GM21619 (cell line): ENCODE results near the gene MTMR10.

Experiments used
- ATAC-seq: cut with Tn5 transposase; IDR thresholded peaks from one replicate; pipeline ENCODE4 v1.9.1; 2021; ENCODE audit not compliant: unreplicated experiment

The MTMR10 gene

DNA sequence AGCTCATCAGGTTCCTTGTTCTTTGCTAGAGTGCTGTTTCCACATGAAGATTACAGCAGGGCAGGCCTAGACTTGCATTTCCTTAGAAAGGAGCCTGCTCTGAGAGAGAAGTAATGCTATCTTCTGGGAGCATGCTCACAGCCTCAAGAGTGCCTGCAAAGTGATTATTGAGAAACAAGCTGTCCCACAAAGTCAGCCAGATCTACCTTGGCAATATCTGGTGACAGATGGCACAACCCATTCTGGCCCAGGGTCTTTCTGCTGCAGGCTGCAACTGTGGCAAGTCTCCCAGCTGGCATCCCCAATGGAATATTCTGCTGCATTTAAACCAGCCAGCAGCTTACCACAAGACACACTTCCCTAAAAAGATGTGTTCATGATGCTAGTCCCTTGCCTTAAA lies 29.3 kb downstream of the MTMR10 start:
- ATAC-seq, result no peak

DNA sequence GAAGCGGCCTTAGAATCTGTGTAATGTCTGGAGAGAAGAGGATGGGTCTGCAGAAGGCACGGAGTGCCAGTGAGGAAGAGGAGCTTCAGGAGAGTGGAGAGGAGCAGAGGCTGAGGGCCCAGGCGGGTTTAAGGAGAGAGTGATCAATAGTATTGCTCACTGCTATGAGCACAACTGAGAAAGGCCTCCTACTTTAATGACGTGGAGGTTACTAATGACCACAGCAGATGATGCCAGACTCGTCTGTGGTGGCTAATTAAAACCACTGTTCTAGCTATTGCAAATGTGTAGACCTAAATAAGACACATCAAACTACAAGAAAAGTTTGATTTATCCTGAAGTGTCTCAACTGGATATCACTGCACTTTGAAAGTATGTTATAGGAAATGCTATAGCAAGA lies 33.2 kb downstream of the MTMR10 start:
- ATAC-seq, result no peak

DNA sequence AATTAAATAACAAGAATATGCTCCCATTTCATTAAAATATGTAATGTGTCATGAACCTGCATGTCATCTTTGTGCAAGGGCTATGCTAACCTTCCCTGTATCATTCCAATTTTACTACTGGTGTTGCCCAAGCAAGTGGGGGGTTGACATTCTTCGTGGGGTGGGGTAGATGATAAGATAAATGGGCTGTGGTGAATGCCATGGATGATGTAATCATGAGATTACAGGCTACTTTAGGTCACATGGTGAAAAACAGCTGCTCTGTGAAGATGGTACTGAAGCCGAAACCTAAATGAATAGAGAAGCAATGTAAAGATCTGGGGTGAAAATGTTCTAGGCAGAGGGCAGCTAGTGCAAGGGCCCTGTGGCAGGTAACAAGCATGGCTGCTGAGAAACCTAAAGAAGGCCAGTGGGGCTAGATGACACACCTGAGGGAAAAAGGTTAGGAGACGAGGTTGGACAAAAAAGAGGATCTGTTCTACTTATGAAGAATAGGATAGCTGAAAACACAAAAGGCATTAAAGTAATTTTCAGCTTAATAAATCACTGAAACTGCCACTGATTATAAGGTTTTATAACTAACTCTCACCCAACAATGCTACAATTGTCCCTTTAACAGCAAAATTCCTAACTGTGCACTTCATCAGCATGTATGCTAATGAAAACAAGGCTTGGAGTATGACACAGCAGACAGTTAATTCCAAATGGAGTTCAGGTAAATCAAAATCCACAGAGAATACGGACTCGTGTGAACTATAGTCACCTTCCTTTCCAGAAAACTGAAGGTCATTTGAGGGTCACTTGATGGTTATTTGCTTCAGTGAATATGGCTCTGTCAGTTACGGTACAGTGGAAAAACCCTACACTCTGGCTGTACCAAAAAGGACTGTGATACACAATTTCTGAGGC lies 35.0 kb downstream of the MTMR10 start:
- ATAC-seq, result no peak

DNA sequence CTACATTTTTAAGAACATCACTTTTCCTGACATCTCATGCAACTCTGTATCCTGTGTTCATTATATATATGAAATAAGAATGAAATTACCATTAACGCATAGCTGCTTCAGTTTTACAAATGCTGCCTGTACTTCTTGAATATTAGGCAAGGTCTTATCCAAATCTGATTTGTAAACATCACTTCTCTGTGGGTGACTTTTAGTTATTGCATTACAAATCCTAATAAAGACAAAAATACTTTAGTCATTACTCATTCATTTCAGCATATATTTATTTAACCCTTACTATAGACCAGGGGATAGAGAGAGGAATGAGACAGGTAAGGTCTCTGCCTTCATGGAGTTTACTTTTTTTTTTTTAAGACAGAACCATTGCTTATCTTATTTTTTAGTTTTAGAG lies 36.8 kb downstream of the MTMR10 start:
- no peak for ATAC-seq

DNA sequence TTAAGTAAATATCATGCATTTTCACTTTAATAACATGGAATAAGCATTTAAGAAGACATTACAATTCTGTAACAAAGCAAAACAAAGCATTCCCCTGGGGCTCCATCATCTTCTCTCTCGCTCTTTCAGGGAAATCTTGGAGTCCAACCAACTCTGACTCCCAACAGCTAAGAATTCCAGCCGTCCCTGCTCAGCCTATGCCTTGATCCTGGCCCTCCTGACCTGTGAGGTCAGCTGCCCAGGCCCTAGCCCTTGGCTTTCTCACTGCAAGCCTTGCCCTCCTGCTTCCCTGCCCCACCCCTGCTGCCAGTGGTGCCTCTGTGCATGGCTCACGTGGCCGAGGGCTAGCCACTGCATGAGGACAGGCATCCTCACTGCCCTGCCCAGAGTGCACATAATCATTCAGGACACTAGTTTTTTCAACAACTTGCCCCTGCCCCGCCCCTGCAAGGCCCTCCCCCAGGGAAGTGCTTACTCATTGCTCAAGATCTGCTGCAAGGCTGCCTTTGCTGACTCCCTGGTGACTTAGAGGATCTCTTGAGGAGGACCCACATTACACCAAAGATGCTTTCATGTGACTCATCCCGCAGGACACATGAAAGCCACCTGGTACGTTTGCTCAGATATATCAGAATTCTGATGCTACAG lies 37.6 kb downstream of the MTMR10 start:
- ATAC-seq, result no peak

DNA sequence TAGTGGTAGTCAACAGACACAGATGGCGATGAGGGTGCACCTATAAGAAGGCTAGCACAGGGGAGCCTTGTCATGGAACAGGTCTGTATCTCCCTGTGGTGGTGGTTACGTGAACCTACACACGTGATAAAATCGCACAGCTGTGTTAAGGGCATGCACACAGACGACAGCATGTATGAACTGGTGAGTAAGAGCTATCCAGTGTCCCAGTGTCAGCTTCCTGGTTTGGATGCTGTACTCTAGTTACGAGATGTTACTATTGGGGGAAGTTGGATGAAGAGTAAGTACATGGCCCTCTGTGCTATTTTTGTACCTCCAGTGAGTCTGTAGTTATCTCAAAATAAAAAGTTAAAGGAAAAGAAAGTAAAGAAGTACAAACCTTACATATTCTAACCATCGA lies 38.2 kb downstream of the MTMR10 start:
- no peak for ATAC-seq

DNA sequence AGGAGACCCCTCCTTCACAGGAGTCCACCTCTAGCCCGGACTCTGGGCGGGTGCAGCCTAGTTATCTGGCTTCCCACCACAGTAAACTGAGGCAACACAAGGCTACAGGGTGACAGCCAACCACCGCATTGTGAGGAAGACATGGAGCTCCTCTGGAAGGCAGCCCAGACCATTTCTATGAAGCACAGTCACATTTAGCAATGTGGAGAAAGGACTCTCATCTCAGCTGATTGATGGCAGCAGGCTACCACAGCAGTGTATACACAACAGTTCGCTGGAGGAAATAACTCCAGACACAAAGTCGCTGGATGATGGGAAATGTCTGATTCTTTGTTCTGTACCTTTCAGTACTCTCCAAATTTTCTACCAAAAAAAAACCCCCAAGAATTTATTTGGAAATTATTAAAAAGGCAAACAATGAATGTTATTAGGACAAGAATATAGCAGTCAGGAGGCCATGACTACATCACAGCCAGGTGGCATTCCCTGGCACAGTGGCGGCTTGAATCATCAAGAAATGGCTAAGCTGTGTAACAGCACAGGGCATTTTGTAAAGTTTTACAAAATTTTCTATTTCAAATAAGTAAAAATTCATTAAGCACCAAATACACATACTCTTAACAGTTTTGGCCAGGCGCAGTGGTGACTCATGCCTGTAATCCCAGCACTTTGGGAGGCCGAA lies 47.6 kb downstream of the MTMR10 start:
- no peak for ATAC-seq

DNA sequence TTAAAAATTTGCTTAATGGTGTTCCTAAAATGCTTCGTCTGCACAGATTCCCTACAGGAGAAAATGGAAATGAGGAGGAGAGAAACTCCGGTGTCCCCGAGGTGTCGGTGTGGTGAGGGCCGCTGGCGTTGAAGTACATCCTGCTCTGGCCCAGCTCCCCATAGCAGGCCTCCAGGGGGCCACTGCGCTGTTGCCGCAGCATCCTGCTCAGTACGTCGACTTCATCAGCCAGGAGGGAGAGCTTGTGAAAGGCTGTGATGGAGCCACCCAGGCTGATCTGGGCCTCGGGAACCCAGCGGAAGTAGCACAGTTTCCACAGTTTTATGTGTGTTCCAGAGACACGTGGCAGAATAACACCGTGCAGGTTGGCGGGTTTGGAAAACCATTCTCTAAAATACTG lies 49.9 kb downstream of the MTMR10 start:
- ATAC-seq, result no peak

DNA sequence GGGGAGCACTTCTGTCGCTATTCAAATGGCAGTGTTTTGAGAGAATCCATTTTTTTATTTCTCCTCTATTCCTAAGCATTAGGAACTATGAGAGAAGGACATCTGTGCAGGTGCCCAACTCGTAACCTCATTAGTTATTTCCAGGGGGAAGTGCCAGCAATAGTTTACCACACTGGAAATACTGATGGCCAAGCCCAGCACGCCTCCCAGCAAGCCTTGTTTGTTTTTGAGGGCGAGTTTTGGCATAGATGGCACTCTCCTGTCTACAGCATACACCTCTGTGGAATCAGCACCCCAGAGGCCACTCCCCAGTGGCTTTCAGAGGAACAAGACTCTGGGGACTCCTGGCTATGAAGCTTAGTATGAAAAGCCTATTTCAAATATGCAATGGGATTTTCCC lies 51.1 kb downstream of the MTMR10 start:
- ATAC-seq, result no peak

DNA sequence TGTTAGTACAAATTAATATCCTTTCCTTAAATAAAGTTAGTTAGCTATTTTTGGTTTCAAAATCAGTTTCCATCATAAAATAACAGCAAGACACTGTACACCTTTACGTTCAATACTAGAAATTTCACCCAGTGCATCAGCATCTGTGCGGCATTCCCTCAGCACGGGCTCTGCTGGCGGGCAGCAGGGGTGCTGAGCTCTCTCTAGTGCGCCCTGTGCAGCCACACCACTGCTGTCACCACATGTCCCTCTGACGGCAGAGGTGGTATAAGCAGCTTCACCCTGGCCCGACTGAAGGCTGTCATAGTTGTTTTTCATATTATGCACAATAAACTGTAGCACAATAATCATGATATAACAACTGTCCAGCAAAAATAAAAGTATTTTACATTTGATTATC lies 52.3 kb downstream of the MTMR10 start:
- ATAC-seq, result no peak

DNA sequence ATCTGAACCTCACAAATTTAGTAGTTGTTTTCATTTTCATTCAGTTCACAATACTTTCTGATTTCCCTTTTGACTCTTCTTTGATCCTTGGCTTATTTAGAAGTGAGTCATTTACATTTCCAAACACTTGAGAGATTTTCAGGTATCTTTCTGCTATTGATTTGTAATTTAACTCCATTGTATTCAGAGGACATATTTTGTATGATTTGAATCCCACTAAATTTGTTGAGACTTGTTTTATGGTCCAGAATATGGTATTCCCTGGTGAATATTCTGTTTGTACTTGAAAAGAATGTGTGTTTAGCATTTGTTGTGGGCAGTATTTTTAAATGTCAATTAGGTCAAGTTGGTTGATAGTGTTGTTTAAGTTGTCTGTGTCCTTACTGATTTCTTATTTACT lies 58.1 kb downstream of the MTMR10 start:
- ATAC-seq, result no peak

DNA sequence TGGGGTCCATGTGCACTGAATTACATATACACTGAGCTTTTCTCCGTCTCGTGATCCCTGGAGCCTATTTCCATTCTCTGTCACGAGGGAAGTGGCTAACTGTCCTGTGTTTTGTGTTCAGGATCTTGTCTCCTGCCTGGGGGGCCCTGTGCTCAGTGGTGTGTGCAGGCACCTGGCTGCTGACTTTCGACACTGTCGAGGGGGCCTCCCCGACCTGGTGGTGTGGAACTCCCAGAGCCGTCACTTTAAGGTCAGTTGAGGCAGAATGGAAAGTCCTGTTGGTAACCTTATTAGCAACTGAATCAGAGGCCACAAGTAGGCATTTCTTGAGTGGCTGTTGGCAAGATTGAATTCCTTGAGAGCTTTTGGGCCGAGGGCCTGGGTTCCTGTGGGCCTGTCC lies 61.0 kb downstream of the MTMR10 start:
- no peak for ATAC-seq

DNA sequence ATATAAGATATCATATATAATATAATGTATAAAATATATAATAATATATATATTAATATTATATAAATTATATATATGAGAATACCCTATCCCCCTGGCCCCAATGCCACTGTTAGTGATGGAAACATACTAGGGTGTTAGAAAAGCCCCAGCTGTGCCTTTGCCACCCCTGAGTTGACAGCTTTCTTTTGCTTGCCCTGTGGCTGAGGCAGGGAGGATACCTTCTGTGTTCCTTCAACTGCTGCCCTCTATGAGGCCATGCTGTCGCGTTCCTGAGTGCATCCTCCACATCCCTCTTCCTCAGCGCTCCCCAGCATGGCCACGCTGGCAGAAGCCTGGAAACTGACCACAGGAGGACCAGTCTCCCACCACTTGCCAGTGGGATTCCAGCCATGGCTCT lies 61.4 kb downstream of the MTMR10 start:
- ATAC-seq, result no peak

DNA sequence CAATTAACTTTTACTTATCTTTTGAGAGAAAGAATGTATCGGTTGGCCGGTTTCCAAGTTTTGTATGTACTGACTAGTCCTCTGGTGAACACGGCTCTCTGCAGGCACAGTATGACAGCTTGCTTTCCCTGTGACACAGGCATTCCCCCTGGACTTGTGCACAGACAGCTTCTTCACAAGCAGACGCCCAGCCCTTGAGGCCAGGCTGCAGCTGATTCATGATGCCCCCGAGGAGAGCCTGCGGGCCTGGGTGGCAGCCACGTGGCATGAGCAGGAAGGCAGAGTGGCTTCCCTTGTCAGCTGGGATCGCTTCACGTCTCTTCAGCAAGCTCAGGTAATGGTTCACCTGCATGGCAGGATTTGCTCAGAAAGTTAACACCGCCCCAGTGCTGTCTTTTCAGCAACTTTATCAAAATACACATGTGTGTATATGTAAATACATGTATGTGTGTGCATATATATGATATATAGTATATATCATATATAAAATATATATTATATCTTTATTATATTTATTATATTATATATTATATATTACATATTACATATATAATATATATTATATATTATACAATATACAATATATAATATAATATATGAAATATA lies 62.3 kb downstream of the MTMR10 start:
- ATAC-seq, result no peak

DNA sequence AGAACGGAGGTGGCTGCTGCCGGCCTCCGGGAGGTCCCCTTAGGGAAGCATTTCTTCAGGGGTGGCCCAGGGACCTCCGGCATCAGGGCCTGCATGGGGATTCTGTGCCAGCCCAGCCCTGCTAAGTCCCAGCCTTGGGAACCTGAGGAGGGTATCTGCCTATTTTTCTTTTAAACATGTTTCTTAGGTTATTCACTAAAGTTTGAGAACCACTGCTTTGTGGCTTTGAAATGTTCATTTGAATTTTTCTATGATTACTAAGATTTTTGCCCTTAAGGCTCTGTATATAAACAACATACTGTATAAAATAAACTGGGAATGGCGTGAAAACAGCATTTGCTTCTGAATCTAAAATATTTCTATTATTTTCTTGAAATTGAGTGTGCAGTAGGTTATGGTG lies 63.4 kb downstream of the MTMR10 start:
- no peak for ATAC-seq

DNA sequence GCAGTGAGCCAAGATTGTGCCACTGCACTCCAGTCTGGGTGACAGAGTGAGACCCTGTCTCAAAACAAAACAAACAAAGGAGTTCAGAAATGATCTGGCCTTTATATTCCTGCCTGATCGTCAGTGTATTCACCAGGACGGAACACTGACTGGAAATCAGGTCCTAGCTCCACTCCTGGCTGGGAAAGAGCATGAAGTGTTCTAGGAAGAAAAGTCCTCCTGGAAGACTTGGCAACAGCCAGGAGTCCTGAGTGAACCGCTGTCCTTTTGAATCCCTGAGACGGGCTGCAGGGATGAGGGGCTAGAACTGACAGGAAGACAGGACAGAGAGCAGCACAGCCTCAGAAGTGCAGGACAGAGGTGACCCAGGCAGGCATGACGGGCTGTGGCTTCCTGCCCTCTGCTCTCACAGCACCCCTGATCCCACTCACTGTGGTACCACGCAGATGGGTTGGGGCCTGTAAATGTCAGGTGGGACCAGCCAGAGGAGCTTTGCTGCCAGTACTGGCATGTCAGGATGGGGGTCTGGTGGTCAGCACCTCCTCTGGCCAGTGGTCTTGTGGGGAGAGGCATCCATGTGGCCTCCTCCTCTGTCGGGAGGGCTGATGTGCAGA lies 64.2 kb downstream of the MTMR10 start:
- no peak for ATAC-seq

DNA sequence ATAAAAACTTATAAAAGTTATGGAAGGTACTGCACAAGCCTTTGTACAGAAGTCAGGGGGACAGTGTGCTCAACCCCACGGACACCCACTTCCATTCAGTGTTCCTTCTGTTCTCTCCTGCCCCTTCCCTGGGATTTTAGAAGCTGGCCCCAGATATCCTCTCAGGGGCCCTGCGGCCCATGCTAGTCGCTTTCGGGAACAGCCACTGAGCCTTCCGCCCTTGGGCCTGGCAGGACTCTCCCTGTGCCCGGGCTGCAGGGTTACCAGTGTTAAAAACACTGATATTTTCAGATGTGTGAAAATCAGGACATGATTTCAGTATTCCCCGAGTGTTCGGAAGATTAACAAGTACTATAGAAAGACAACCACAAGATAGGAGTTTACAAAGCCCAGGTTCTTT lies 65.3 kb downstream of the MTMR10 start:
- ATAC-seq, result no peak

DNA sequence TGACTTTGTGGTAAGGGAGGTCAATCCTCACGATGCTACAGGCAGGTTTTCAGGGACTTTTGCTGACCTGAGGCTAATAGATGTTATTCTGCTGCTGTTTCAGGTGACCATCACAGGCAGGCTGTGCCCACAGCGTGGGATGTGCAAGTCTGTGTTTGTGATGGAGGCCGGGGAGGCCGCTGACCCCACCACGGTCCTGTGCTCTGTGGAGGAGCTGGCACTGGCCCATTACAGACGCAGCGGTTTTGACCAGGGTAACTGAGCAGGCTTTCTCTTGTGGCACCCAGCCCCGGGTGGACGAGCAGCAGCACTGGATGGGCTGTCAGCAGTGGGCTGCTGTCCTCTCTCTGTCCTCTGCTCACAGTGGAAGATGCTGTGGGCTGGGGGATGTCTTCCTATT lies 65.7 kb downstream of the MTMR10 start:
- ATAC-seq, result no peak

DNA sequence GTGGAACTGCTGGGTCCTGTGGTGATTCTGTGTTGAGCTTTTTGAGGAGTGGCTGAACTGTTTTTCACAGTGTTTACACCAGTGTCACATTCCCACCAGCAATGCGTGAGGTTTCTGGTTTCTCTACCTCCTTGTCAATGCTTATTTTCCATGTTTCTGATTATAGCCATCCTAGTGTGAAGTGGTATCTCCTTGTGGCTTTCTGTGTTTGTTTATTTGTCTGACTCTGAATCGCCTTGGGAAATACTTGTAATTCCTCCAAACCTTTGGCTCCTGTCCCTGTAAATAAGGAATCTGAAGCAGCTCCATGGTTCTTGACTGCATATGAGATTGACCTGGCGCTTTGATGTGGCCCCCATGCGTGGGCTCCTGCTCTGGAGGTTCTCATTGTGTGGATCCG lies 67.1 kb downstream of the MTMR10 start:
- ATAC-seq, result no peak

DNA sequence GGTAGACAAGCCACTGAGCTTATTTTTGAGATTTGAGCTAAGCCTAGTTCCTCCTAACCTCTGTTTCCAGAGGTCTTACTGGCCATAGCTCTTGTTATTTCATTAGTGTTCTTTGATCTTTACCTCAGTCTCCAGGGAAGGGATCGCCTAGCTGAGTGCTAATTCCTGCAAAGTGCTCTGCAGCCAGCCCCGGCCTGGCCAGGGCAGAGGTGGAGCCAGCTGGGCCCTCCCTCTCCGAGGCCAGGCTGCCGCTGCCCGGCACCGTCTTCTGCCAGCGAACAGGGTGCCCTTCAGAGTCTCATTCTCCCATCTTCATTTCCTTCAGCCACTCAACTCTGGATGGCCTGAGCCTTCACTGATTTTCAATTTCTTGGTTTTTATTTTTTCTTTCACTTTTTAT lies 68.0 kb downstream of the MTMR10 start:
- no peak for ATAC-seq
